HCT116 (cell line): ENCODE measurements around the gene NEDD4L. TPM values are rescaled to one million over a fixed set of nuclear protein-coding genes. Genes with fewer than 3 reads are reported as not detected.

ENCODE experiments used
- ATAC-seq: fragments of 200-7000 bp; cut with Tn5 transposase; 2 replicates; pipeline ENCODE4 v1.9.1; 2020; ENCODE audit warnings: mild to moderate bottlenecking, moderate library complexity
- BruUV-seq: library from RNA; stranded (reverse); fragments of 400-500 nt; replicated peaks from 2 replicates; lab custom pipeline; 2021; lab: Mats Ljungman, UMichigan
- CTCF ChIA-PET: fragments of 300-600 bp; sonication (Branson Sonifier 250); formaldehyde crosslinking; loops from one replicate; lab custom pipeline; 2021; ENCODE audit warnings: antibody characterized with exemption; lab: Charles Lee
- POLR2A ChIA-PET: fragments of 300-600, 350-600 bp; sonication (Branson Sonifier 250); formaldehyde crosslinking; loops from one replicate; lab custom pipeline; 2021; ENCODE audit warnings: antibody characterized with exemption; lab: Charles Lee
- RAD21 ChIA-PET, 2 experiments: fragments of 300-600 bp; sonication (Branson Sonifier 250); formaldehyde crosslinking; loops; one replicate each; lab custom pipeline; 2023; ENCODE audit warnings: low total read pairs in 2 of 2; ENCODE audit not compliant: uncharacterized antibody in 2 of 2, unreplicated experiment in 2 of 2, low non-redundant PET in 1 of 2; lab: Charles Lee
- DNase-seq: peaks from one replicate; pipeline ENCODE4 v3.0.0-alpha.2; 2010; ENCODE audit warnings: low read depth, low spot score
- H2AFZ ChIP-seq: fragments of 200-600 bp; shearing (Covaris generic), sonication (generic); 2 replicates; pipeline ENCODE4 v1.6.1; 2017; ENCODE audit warnings: low read depth, mixed run types, mixed read lengths, antibody characterized with exemption, low read length; ENCODE audit not compliant: poor library complexity, severe bottlenecking
- H3K27ac ChIP-seq: 2 replicates; pipeline ENCODE4 v1.5.1; 2012; ENCODE audit warnings: low read depth, low read length
- H3K27me3 ChIP-seq: fragments of 200-600 bp; sonication (generic); 2 replicates; pipeline ENCODE4 v1.6.1; 2016; ENCODE audit warnings: mixed run types, low read length, mixed read lengths; ENCODE audit not compliant: insufficient read depth
- H3K36me3 ChIP-seq, 2 experiments: fragments of 200-500 bp in 1 of 2; fragments of 200-600 bp in 1 of 2; sonication (Bioruptor generic) in 1 of 2; sonication (generic) in 1 of 2; 2 replicates each; pipeline versions ENCODE4 v1.5.1 to v1.6.1; 2014 to 2016; ENCODE audit warnings: low read length in 2 of 2, inconsistent platforms in 1 of 2, mixed read lengths in 1 of 2, mixed run types in 1 of 2; ENCODE audit not compliant: insufficient read depth in 2 of 2, control insufficient read depth in 1 of 2
- H3K4me1 ChIP-seq, 2 experiments: fragments of 200-600 bp in 1 of 2; sonication (generic) in 1 of 2; 2 replicates each; pipeline versions ENCODE4 v1.5.1 to v1.6.1; 2012 to 2017; ENCODE audit warnings: low read length in 2 of 2, inconsistent platforms in 1 of 2, mild to moderate bottlenecking in 1 of 2, mixed read lengths in 1 of 2, mixed run types in 1 of 2, moderate library complexity in 1 of 2; ENCODE audit not compliant: insufficient read depth in 2 of 2, control insufficient read depth in 1 of 2
- H3K4me2 ChIP-seq: fragments of 200-600 bp; sonication (generic); 2 replicates; pipeline ENCODE4 v1.6.1; 2017; ENCODE audit warnings: mixed run types, low read length, mixed read lengths
- H3K4me3 ChIP-seq, 2 experiments: fragments of 200-600 bp in 1 of 2; sonication (generic) in 1 of 2; replicated peaks in 1 of 2; 2 replicates each; pipeline ENCODE4 v1.5.1; 2011 to 2016; ENCODE audit warnings: low read length in 2 of 2, control low read depth in 1 of 2, low read depth in 1 of 2, mild to moderate bottlenecking in 1 of 2, mixed read lengths in 1 of 2, mixed run types in 1 of 2
- H3K79me2 ChIP-seq: fragments of 200-600 bp; sonication (generic); 2 replicates; pipeline ENCODE4 v1.6.1; 2017; ENCODE audit warnings: mild to moderate bottlenecking, mixed run types, low read length, moderate library complexity, mixed read lengths; ENCODE audit not compliant: insufficient read depth
- H3K9ac ChIP-seq: fragments of 200-600 bp; sonication (generic); 2 replicates; pipeline ENCODE4 v1.6.1; 2016; ENCODE audit warnings: low read length, mixed read lengths
- H3K9me2 ChIP-seq: fragments of 200-600 bp; sonication (generic), shearing (Covaris generic); 2 replicates; pipeline ENCODE4 v1.6.1; 2017; ENCODE audit warnings: mixed run types, mild to moderate bottlenecking, moderate library complexity; ENCODE audit not compliant: insufficient read depth
- H3K9me3 ChIP-seq, 2 experiments: fragments of 200-500 bp in 1 of 2; fragments of 200-600 bp in 1 of 2; sonication (Bioruptor generic) in 1 of 2; sonication (generic) in 1 of 2; 2 replicates each; pipeline ENCODE4 v1.6.1; 2014 to 2017; ENCODE audit warnings: low read length in 2 of 2, mixed read lengths in 2 of 2, inconsistent platforms in 1 of 2, low read depth in 1 of 2, mild to moderate bottlenecking in 1 of 2, mixed run types in 1 of 2, moderate library complexity in 1 of 2; ENCODE audit not compliant: control insufficient read depth in 1 of 2, insufficient read depth in 1 of 2
- H4K20me1 ChIP-seq: fragments of 200-600 bp; sonication (generic), shearing (Covaris generic); 2 replicates; pipeline ENCODE4 v1.6.1; 2017; ENCODE audit warnings: mixed run types, mild to moderate bottlenecking, moderate library complexity; ENCODE audit not compliant: insufficient read depth
- ATF3 ChIP-seq: IDR thresholded peaks from 2 replicates; pipeline ENCODE4 v1.6.1; 2012
- CBX3 ChIP-seq: IDR thresholded peaks from 2 replicates; pipeline ENCODE4 v1.6.1; 2012; ENCODE audit warnings: low read depth
- EZH2 ChIP-seq: fragments of 200-600 bp; sonication (generic); IDR thresholded peaks from 2 replicates; pipeline ENCODE4 v1.6.1; 2017; ENCODE audit warnings: antibody characterized with exemption, mixed run types
- EZH2phosphoT487 ChIP-seq: fragments of 200-600 bp; IDR thresholded peaks from 2 replicates; pipeline ENCODE4 v1.6.1; 2018; ENCODE audit warnings: antibody characterized with exemption, borderline replicate concordance
- FOSL1 ChIP-seq: IDR thresholded peaks from 2 replicates; pipeline ENCODE4 v1.6.1; 2012; ENCODE audit warnings: low read depth
- JUND ChIP-seq: IDR thresholded peaks from 2 replicates; pipeline ENCODE4 v1.6.1; 2012
- POLR2A ChIP-seq: IDR thresholded peaks from 2 replicates; pipeline ENCODE4 v1.7.0; 2011; ENCODE audit warnings: borderline replicate concordance; ENCODE audit not compliant: insufficient read depth, insufficient read length; ENCODE audit errors: extremely low read depth
- POLR2AphosphoS5 ChIP-seq: IDR thresholded peaks from 2 replicates; pipeline ENCODE4 v1.6.1; 2011; ENCODE audit warnings: mild to moderate bottlenecking, low read depth, low read length, moderate library complexity
- REST ChIP-seq: IDR thresholded peaks from 2 replicates; pipeline ENCODE4 v1.6.1; 2012; ENCODE audit warnings: low read depth
- SIN3A ChIP-seq: IDR thresholded peaks from 2 replicates; pipeline ENCODE4 v1.6.1; 2012; ENCODE audit warnings: low read depth
- SRF ChIP-seq: IDR thresholded peaks from 2 replicates; pipeline ENCODE4 v1.6.1; 2012; ENCODE audit warnings: low read depth
- YY1 ChIP-seq: IDR thresholded peaks from 2 replicates; pipeline ENCODE4 v1.6.1; 2011; ENCODE audit warnings: low read length, low read depth, moderate library complexity, mild to moderate bottlenecking; ENCODE audit not compliant: insufficient replicate concordance; ENCODE audit errors: extremely low read depth
- ZBTB33 ChIP-seq: IDR thresholded peaks from 2 replicates; pipeline ENCODE4 v1.6.1; 2011; ENCODE audit warnings: mild to moderate bottlenecking, low read length, moderate library complexity; ENCODE audit not compliant: insufficient replicate concordance; ENCODE audit errors: extremely low read depth
- ZFX ChIP-seq: fragments of 450-650 bp; IDR thresholded peaks from 2 replicates; pipeline ENCODE4 v1.6.1; 2017
- intact Hi-C: fragments of 100-400 bp; cut with micrococcal nuclease; formaldehyde crosslinking; loops from 2 replicates; pipeline ENCODE4 v1.10.0; 2022
- total RNA-seq: library from RNA; stranded (reverse); gene quantifications from one replicate; pipeline ENCODE4 v1.2.1, GENCODE V29; 2021; ENCODE audit not compliant: unreplicated experiment
- TF ChIP-seq, protein P1 (sequence below): IDR thresholded peaks from 2 replicates; pipeline ENCODE4 v1.6.1; 2012

The NEDD4L gene
- total RNA-seq, 1 experiment from 2014 or later: 41.5 TPM

DNA sequence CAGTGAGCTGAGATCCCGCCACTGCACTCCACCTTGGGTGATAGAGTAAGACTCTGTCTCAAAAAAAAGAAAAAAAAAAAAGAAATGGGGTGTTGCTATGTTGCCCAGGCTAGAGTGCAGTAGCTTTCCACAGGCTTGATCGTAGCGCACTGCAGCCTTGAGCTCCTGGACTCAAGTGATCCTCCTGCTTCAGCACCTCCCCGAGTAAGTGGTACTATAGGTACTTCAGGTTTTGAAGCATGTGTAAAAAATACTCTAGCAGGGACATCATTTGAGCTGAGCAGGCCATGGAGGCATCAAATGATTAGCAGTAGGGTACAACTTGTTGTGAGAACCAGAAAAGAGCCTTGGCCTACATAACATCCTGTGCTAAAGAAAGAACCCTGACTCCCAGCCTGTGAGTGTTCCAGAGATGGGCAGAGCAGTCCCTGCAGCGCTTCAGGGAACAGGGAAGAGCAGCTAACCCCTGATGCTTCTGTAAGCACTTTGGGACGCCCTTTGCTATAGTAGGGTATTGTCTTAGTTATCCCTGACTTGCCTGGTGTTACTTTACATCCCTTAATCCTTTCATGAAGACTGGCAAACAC, 119.1 kb downstream of the NEDD4L start:
- TF ChIP-seq ZBTB33 (no peak), EZH2phosphoT487 (no peak), POLR2AphosphoS5 (no peak)
- no peaks in the 10 kb centered on the region for H3K79me2 ChIP-seq
- intact Hi-C loops: no loop called here
- H3K9ac ChIP-seq: no peak overlapping the region
- no TSS peak for BruUV-seq
- H3K4me3 ChIP-seq: no peak overlapping the region
- H3K27me3 ChIP-seq: no peaks in the 10 kb centered on the region
- H4K20me1 ChIP-seq: no peaks in the 10 kb centered on the region
- DNase-seq (no peak), ATAC-seq (no peak)
- H3K36me3 ChIP-seq: no peaks in the 10 kb centered on the region
- RAD21 ChIA-PET: no interaction called here
- POLR2A ChIA-PET: no interaction called here
- H2AFZ ChIP-seq: no peak overlapping the region
- H3K27ac ChIP-seq: no peak overlapping the region
- 0 out of 4 replicates have a peak, but pooled peaks cover 0 to 4% of the 10 kb centered on the region in 2 experiments for H3K4me1 ChIP-seq
- CTCF ChIA-PET: no interaction called here
- H3K9me2 ChIP-seq: no peaks in the 10 kb centered on the region
- H3K9me3 ChIP-seq: no peaks in the 10 kb centered on the region
- no peak overlapping the region for H3K4me2 ChIP-seq

GRCh38 chr18:58166278-58166844, 122.3 kb downstream of the NEDD4L start:
- H4K20me1 ChIP-seq: no peaks in the 10 kb centered on the region
- no peaks in the 10 kb centered on the region for H3K27me3 ChIP-seq
- no peak for ATAC-seq
- 0 out of 4 replicates have a peak, but pooled peaks cover 0 to 3% of the 10 kb centered on the region in 2 experiments for H3K4me1 ChIP-seq
- H3K4me3 ChIP-seq: no peak overlapping the region
- DNase-seq: no peak
- H3K79me2 ChIP-seq: no peaks in the 10 kb centered on the region
- no peaks in the 10 kb centered on the region for H3K36me3 ChIP-seq
- no TSS peak for BruUV-seq
- H2AFZ ChIP-seq: no peak overlapping the region
- CTCF ChIA-PET: no interaction called here
- RAD21 ChIA-PET: no interaction called here
- no peaks in the 10 kb centered on the region for H3K9me2 ChIP-seq
- intact Hi-C loops: no loop called here
- no peaks in the 10 kb centered on the region for H3K9me3 ChIP-seq
- H3K27ac ChIP-seq: no peak overlapping the region
- H3K9ac ChIP-seq: no peak overlapping the region
- no peak overlapping the region for H3K4me2 ChIP-seq
- POLR2A ChIA-PET: interaction anchor here (0.5 kb wide), 1 partner anchor 1665 kb away, joined by 3 read pairs; no protein-coding TSS in a partner anchor
- TF ChIP-seq ATF3 (no peak), FOSL1 (no peak), YY1 (no peak), REST (no peak), SIN3A (no peak), EZH2 (no peak), JUND (no peak), POLR2AphosphoS5 (no peak), POLR2A (no peak), SRF (no peak), ZFX (no peak), CBX3 (no peak)
- TF ChIP-seq, protein P1, sequence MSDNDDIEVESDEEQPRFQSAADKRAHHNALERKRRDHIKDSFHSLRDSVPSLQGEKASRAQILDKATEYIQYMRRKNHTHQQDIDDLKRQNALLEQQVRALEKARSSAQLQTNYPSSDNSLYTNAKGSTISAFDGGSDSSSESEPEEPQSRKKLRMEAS: no peak
